WI38 (cell line): ENCODE measurements around the gene DBR1.

Experiments
- H3K4me3 ChIP-seq: 2 replicates; pipeline ENCODE4 v1.5.1; 2011; ENCODE audit warnings: low read depth, mild to moderate bottlenecking, control low read depth, low read length
- TF ChIP-seq, protein P1 (sequence below): IDR thresholded peaks from 2 replicates; pipeline ENCODE4 v1.5.1; 2012; ENCODE audit warnings: low read depth, mild to moderate bottlenecking, control low read depth, low read length

Gene DBR1

DNA sequence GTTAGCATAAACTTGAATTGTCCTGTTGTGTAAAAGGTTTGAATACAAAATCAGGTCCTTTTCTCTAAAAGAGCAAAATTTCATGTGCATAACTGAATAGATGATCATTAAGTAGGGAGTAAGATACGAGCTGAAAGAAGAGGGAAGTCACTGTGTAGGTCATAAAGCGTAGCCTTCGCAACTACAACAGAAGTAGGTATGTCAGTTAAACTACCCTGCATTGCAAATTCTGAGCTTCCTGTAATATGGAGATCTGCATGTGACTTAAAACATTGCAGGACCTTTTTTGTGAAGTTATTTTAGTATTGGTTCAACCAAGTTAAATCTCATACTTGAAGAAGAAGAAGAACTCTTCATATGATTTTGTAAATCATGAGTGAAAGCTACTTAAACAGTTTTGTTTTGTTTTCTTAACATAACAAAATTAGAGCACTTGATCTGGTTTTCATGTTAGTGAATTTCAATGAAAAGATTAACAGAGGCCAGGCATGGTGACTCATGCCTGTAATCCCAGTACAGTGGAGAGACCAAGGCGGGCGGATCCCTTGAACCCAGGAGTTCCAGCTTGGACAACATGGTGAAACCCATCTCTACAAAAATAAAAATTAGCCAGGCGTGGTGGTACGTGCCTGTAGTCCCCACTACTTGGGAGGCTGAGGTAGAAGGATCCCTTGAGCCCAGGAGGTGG lies 38.8 kb upstream of the DBR1 start:
- no peak overlapping the region for H3K4me3 ChIP-seq
- TF ChIP-seq, protein P1, sequence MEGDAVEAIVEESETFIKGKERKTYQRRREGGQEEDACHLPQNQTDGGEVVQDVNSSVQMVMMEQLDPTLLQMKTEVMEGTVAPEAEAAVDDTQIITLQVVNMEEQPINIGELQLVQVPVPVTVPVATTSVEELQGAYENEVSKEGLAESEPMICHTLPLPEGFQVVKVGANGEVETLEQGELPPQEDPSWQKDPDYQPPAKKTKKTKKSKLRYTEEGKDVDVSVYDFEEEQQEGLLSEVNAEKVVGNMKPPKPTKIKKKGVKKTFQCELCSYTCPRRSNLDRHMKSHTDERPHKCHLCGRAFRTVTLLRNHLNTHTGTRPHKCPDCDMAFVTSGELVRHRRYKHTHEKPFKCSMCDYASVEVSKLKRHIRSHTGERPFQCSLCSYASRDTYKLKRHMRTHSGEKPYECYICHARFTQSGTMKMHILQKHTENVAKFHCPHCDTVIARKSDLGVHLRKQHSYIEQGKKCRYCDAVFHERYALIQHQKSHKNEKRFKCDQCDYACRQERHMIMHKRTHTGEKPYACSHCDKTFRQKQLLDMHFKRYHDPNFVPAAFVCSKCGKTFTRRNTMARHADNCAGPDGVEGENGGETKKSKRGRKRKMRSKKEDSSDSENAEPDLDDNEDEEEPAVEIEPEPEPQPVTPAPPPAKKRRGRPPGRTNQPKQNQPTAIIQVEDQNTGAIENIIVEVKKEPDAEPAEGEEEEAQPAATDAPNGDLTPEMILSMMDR, result no peak

DNA sequence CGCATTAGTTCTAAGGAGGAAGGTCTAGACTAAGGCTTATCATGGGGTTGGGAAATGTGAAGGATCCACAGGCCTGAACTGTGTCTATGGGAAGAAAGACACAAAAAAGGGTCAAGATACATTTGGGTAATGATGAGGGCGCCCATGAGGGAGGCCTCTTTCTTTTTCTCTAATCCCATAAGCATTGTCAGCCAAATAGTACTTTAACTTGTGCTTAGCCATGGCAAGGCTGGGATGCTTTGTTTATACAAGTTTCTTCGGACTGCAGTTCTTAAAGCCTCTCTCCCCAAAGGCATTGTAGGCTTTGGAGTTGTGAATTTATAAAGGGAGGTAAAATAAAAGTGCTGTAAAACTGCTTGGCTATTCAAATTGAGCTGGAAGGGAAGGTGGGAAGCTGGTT lies 35.8 kb upstream of the DBR1 start:
- TF ChIP-seq, protein P1, result no peak
- no peak overlapping the region for H3K4me3 ChIP-seq

DNA sequence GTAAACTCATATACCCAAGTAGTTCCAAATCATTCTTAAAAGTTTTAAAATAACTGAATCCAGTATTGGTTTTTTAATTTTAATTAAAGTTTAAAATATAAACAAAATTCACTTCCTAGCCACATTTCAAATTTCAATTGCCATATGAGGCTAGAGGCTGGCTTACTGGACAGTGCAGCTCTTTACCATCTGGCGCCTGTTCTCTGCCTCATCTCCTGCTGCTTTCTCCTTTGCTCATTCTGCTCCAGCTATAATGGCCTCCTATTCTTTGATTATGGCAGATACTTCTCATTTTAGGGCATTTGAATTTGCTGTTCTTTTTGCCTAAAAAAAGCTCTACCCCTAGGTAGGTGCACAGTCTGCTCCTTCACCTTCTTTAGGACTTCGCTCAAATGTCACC lies 31.5 kb upstream of the DBR1 start:
- TF ChIP-seq, protein P1, result no peak
- H3K4me3 ChIP-seq, result no peak overlapping the region

DNA sequence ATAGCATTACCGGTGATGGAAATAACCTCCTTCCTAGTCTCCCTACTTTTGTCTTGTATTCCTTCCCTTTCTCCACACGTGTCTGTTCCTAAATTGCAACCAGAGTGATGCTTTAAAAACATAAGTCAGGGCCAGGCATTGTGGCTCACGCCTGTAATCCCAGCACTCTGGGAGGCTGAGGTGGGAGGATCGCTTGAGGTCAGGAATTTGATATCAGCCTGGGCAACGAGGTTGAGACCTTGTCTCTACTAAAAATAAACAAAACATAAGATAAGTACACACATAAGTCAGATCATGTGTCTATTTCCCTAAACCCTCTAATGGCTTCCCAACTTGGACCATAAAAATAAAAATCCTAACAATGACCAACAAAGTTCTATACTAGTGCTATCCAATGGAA lies 30.8 kb upstream of the DBR1 start:
- TF ChIP-seq, protein P1, result no peak
- H3K4me3 ChIP-seq, result no peak overlapping the region

DNA sequence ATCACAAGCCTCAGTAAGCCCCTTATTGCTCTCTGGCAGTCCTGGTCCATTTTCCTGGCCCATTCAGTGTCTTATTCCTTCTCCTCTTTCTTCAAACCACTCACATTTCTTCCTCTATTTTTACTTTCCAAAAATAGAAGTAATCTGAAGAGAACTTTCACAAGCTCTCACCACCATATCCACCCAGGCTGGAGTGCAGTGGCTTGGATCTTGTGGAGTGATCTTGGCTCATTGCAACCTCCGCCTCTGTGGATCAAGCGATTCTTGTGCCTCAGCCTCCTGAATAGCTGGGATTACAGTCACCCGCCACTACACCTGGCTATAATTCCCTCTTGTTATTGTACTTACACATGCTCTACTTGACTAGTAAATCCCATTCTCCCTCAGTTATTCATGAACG lies 29.2 kb upstream of the DBR1 start:
- H3K4me3 ChIP-seq, result no peak overlapping the region
- TF ChIP-seq, protein P1, result no peak

DNA sequence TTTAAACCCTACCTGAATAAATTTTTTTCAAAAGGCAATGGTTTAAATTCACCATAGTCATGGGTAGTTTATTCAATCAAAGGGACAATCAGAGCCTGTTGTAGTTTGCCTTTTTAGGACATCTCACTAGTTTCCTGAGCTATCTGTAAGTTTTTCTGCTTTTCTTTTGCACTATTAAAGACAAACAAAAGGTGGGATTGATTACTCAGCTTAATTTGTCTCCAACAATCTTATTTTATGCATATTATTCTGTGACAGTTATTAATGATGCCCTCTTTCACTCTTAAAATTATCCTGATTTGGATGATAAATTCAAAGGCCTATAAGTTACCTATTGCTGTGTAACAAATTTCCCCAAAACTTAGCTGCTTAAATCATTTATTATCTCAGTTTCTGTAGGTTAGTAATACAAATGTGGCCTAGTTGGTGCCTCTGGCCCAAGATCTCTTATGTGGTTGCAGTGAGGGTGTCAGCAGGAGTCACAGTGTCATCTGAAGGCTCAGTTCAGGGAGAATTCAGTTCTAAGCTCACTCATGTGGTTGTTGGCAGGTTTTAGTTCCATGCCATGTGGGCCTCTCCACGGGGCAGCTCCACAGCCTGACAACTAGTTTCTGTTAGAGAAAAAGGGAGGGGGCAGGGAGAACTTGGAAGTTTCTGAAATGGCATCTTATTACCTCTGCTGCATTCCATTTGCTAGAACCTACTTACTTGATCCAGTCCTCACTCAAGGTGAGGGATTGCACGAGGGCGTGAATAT lies 28.4 kb upstream of the DBR1 start:
- TF ChIP-seq, protein P1, result no peak

DNA sequence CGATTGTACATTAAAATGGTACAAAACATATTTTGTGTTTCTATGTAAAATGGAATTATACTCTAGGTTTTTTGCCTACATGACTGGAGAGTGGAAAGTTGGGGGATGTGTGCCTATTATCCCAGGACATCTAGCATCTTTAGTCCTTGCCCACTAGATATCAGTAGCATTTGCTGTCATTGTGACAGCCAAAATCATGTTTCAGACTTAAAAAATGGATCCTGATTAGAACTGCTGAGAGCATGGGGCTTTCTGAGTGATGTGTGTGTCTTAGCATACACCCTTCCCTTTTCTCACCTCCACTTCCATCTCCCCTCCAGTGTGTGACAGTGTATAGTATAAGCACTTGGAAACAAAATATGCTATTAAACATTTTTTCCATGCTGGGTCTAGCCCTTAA lies 25.7 kb upstream of the DBR1 start:
- TF ChIP-seq, protein P1, result no peak
- no peak overlapping the region for H3K4me3 ChIP-seq

More for the DNA sequence above, 28.4 kb upstream of the DBR1 start:
- H3K4me3 ChIP-seq, result no peak overlapping the region
